BJ (cell line): ENCODE results near the gene ACAP2. TPM values are rescaled to one million over a fixed set of nuclear protein-coding genes. Genes with fewer than 3 reads are reported as not detected.

Source experiments
- CTCF ChIA-PET: fragments of 350-600 bp; formaldehyde crosslinking; extraction: SDS; loops from one replicate; lab custom pipeline; 2021; ENCODE audit warnings: antibody characterized with exemption, inconsistent platforms; lab: Yijun Ruan, JAX
- POLR2A ChIA-PET: fragments of 300-600 bp; sonication (Branson Sonifier 250); formaldehyde crosslinking; extraction: SDS; loops from one replicate; lab custom pipeline; 2021; ENCODE audit warnings: antibody characterized with exemption; lab: Charles Lee
- DNase-seq: peaks from one replicate; pipeline ENCODE4 v3.0.0-alpha.2; 2011; ENCODE audit warnings: low read depth
- H3K27me3 ChIP-seq: 2 replicates; pipeline ENCODE4 v1.6.0; 2011; ENCODE audit warnings: low read length; ENCODE audit not compliant: control insufficient read depth, insufficient read depth
- H3K36me3 ChIP-seq: 2 replicates; pipeline ENCODE4 v1.5.1; 2011; ENCODE audit warnings: low read length; ENCODE audit not compliant: control insufficient read depth, insufficient read depth
- H3K4me3 ChIP-seq: 2 replicates; pipeline ENCODE4 v1.5.1; 2011; ENCODE audit warnings: low read depth, mild to moderate bottlenecking, control low read depth, low read length
- polyA plus RNA-seq: library from polyadenylated mRNA; depleted of rRNA; stranded (reverse); fragments of >200 nt; gene quantifications from 2 replicates; pipeline ENCODE4 v1.2.3, GENCODE V29; 2011
- TF ChIP-seq, protein P1 (sequence below): IDR thresholded peaks from 2 replicates; pipeline ENCODE4 v1.5.1; 2011; ENCODE audit warnings: low read depth, mild to moderate bottlenecking, control low read depth, inconsistent platforms, low read length, moderate library complexity; ENCODE audit not compliant: insufficient read depth

ACAP2 gene
- polyA plus RNA-seq, 1 experiment: 12.5 TPM

DNA sequence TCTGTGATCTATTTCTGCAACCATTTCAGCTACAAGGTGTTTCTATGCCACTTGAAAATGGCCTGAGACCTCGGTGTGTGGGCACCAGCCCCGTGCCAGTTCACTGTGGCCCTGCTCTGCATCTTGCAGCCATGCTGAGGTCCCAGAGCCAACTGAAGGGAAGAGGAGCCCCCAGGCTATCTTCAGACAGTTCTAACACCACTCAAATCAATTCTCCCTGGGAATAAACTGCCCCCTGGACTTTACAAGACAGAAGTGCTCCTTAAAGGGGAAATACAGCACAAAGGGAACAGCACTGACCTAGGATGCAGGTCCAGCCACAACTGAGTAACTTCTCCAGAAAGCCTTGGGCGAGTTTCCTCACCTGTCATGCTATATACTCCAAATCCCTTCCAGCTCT, 175.7 kb downstream of the ACAP2 start:
- Histone ChIP-seq H3K27me3 (no peaks in the 10 kb centered on the region), H3K36me3 (peaks cover 4% of the 10 kb centered on the region), H3K4me3 (no peak overlapping the region)
- POLR2A ChIA-PET: interaction anchor here (0.6 kb wide), 1 partner anchor 156 kb away, joined by 6 read pairs; no protein-coding TSS in a partner anchor
- DNase-seq: no peak
- CTCF ChIA-PET: interaction anchor here (0.8 to 2.1 kb wide), 3 partner anchors 11 to 595 kb away, joined by 4 to 6 read pairs (median 4); no protein-coding TSS in a partner anchor
- TF ChIP-seq, protein P1, sequence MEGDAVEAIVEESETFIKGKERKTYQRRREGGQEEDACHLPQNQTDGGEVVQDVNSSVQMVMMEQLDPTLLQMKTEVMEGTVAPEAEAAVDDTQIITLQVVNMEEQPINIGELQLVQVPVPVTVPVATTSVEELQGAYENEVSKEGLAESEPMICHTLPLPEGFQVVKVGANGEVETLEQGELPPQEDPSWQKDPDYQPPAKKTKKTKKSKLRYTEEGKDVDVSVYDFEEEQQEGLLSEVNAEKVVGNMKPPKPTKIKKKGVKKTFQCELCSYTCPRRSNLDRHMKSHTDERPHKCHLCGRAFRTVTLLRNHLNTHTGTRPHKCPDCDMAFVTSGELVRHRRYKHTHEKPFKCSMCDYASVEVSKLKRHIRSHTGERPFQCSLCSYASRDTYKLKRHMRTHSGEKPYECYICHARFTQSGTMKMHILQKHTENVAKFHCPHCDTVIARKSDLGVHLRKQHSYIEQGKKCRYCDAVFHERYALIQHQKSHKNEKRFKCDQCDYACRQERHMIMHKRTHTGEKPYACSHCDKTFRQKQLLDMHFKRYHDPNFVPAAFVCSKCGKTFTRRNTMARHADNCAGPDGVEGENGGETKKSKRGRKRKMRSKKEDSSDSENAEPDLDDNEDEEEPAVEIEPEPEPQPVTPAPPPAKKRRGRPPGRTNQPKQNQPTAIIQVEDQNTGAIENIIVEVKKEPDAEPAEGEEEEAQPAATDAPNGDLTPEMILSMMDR: no peak

DNA sequence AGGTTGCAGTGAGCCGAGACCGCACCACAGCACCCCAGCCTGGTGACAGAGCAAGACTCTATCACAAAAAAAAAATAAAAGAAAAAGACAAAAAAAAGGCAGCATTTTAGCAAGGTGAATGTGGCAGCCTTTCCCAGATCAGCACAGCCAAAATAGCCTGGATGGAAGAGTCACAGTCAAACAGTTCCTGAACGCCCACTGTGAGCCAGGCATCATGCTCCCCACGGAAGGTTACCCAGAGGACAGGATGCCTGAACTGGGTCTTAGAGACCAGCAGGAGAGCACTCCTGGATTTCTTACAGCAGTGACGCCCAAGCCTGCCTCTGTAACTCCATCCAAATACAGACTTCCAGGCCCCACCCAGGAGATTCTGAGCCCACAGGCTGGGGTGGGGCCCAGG, 176.4 kb downstream of the ACAP2 start:
- Histone ChIP-seq H3K4me3 (no peak overlapping the region), H3K27me3 (no peaks in the 10 kb centered on the region), H3K36me3 (peaks cover 4% of the 10 kb centered on the region)
- ChIA-PET CTCF (interaction anchor here (0.8 to 2.1 kb wide), 3 partner anchors 12 to 594 kb away, joined by 4 to 6 read pairs (median 4); no protein-coding TSS in a partner anchor), POLR2A (no interaction called here)
- TF ChIP-seq, protein P1: no peak
- no peak for DNase-seq

DNA sequence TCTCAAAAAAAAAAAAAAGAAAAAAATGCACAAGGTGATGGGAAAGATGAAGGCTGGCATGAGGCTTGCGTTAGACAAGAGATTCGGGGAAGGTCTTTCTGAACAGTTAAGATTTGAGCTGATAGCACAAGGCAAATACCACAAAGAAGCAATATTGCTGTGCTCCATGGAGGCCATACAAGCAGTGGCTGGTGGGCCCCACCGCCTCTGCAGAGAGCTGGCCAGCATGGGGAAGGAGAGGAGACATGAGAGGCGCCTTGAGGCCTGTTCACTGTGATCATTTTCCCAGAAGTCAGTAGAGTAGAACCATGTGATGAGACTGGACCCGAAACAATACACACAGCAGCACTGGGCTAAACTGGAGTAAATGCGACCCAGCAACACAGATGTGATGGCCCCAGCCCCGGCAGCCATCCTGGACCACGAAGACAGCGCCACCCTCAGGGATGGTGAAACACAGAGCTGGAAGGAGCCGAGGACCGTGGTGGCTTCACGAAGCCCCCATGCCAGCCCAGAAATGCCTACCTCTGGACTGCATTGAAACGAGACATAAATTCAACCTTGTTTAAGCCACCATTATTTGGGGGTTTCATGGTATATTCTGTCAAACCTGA, 177.3 kb downstream of the ACAP2 start:
- ChIA-PET CTCF (interaction anchor here (0.7 to 2.1 kb wide), 5 partner anchors 10 to 594 kb away, joined by 3 to 12 read pairs (median 4); partner anchors contain the start of gene LSG1), POLR2A (no interaction called here)
- TF ChIP-seq, protein P1: no peak
- H3K27me3 ChIP-seq: no peaks in the 10 kb centered on the region
- DNase-seq: no peak
- no peak overlapping the region for H3K4me3 ChIP-seq
- H3K36me3 ChIP-seq: peaks cover 4% of the 10 kb centered on the region

DNA sequence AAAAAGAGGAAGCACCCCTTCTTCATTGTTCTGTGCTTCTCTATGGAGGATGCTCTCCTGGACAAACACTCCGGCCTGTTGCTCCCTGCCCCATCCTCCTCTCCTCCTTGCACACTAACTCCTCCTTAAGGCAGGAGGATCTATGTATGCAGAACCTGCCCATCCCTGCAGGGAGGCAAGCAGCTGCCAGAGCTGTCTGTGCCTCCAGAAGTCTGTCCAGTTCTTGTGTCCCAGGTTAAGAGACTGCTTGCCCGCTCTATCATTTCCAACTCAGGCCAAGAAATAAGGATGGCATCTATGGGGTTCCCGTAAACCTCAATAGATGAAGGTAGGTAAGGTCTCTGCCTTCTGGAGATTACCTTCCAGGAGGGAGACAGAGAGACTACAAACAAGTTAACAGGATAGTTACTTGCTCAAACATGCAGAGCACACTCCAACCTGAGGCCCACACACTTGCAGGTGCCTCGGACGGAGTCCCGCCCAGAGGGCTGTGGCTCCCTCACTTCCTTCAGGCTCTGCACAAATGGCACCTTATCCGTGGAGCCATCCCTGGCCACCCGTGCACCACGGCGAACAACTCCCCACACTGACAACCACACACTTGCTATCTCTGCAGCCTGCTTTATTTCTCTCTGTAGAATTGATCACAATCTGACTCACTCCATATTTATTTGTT, 178.8 kb downstream of the ACAP2 start:
- ChIA-PET POLR2A (no interaction called here), CTCF (interaction anchor here (1.4 to 4.3 kb wide), 4 partner anchors 12 to 592 kb away, joined by 3 to 47 read pairs (median 9); partner anchors contain the start of gene LSG1)
- TF ChIP-seq, protein P1: no peak
- no peaks in the 10 kb centered on the region for H3K27me3 ChIP-seq
- no peak overlapping the region for H3K4me3 ChIP-seq
- no peak for DNase-seq
- H3K36me3 ChIP-seq: peaks cover 4% of the 10 kb centered on the region
